Calu3 (cell line): ENCODE results near the gene FOXN4. TPM values are rescaled to one million over a fixed set of nuclear protein-coding genes. Genes with fewer than 3 reads are reported as not detected.
"Not testable (repeated sequence)": the region's sequence is repeated elsewhere in the genome, so short reads cannot be mapped to it uniquely, and the experiment has no call there.

Source experiments
- BruUV-seq: library from RNA; stranded (reverse); fragments of 400-500 nt; replicated peaks from 2 replicates; lab custom pipeline; 2021; lab: Mats Ljungman, UMichigan
- CTCF ChIA-PET: fragments of 300-600 bp; sonication (Branson Sonifier 250); formaldehyde crosslinking; loops from one replicate; lab custom pipeline; 2022; ENCODE audit warnings: antibody characterized with exemption; lab: Charles Lee
- DNase-seq: peaks from one replicate; pipeline ENCODE4 v3.0.0; 2022
- H3K27ac Mint-ChIP-seq: one replicate; pipeline ENCODE4 v1.8.0; 2022; ENCODE audit warnings: mixed read lengths; ENCODE audit not compliant: unreplicated experiment
- H3K27me3 Mint-ChIP-seq: one replicate; pipeline ENCODE4 v1.8.0; 2022; ENCODE audit warnings: mixed read lengths; ENCODE audit not compliant: unreplicated experiment
- H3K36me3 Mint-ChIP-seq: one replicate; pipeline ENCODE4 v1.8.0; 2022; ENCODE audit warnings: mild to moderate bottlenecking, moderate library complexity, mixed read lengths; ENCODE audit not compliant: insufficient read depth, unreplicated experiment
- H3K4me1 Mint-ChIP-seq: one replicate; pipeline ENCODE4 v1.8.0; 2022; ENCODE audit warnings: mild to moderate bottlenecking, low read depth, mixed read lengths; ENCODE audit not compliant: unreplicated experiment
- H3K4me3 Mint-ChIP-seq: one replicate; pipeline ENCODE4 v1.8.0; 2022; ENCODE audit warnings: mild to moderate bottlenecking, low read depth, moderate library complexity, mixed read lengths; ENCODE audit not compliant: unreplicated experiment
- H3K9me3 Mint-ChIP-seq: one replicate; pipeline ENCODE4 v1.8.0; 2022; ENCODE audit warnings: low read depth, mixed read lengths; ENCODE audit not compliant: unreplicated experiment
- CTCF ChIP-seq: fragments of 200-600 bp; IDR thresholded peaks from one replicate; pipeline ENCODE4 v1.8.0; 2022; ENCODE audit warnings: antibody characterized with exemption; ENCODE audit not compliant: unreplicated experiment
- intact Hi-C: fragments of 100-400 bp; cut with micrococcal nuclease; formaldehyde crosslinking; loops from one replicate; pipeline ENCODE4 v1.10.0; 2022; ENCODE audit not compliant: unreplicated experiment
- total RNA-seq: library from RNA; stranded (reverse); gene quantifications from 2 replicates; pipeline ENCODE4 v1.2.3, GENCODE V29; 2022

The FOXN4 gene
- total RNA-seq, 1 experiment from 2014 or later = not detected

GRCh38 chr12:109330282-109331230 is 21.5 kb upstream of the FOXN4 start:
- H3K27me3 Mint-ChIP-seq = peaks cover 83% of the 10 kb centered on the region
- H3K4me3 Mint-ChIP-seq = no peak overlapping the region
- TF ChIP-seq CTCF = no peak
- no TSS peak for BruUV-seq
- no peaks in the 10 kb centered on the region for H3K9me3 Mint-ChIP-seq
- DNase-seq = no peak
- no peaks in the 10 kb centered on the region for H3K4me1 Mint-ChIP-seq
- H3K27ac Mint-ChIP-seq = no peak overlapping the region
- no peaks in the 10 kb centered on the region for H3K36me3 Mint-ChIP-seq
- intact Hi-C loops = no loop called here
- CTCF ChIA-PET = interaction anchor here (0.6 kb wide), 1 partner anchor 345 kb away, joined by 3 read pairs; no protein-coding TSS in a partner anchor

GRCh38 chr12:109329686-109330085 is 20.6 kb upstream of the FOXN4 start:
- BruUV-seq = no TSS peak
- H3K27me3 Mint-ChIP-seq = peaks cover 86% of the 10 kb centered on the region

GRCh38 chr12:109329003-109329402 is 19.9 kb upstream of the FOXN4 start:
- BruUV-seq = no TSS peak
- peaks cover 93% of the 10 kb centered on the region for H3K27me3 Mint-ChIP-seq
- CTCF ChIA-PET = interaction anchor here (1.6 kb wide), 1 partner anchor 11 kb away, joined by 4 read pairs; no protein-coding TSS in a partner anchor
- H3K4me3 Mint-ChIP-seq = no peak overlapping the region
- no peak for TF ChIP-seq CTCF
- DNase-seq = no peak
- no peaks in the 10 kb centered on the region for H3K36me3 Mint-ChIP-seq
- H3K4me1 Mint-ChIP-seq = no peaks in the 10 kb centered on the region
- intact Hi-C loops = no loop called here
- H3K27ac Mint-ChIP-seq = no peak overlapping the region
- no peaks in the 10 kb centered on the region for H3K9me3 Mint-ChIP-seq

More at GRCh38 chr12:109329686-109330085, 20.6 kb upstream of the FOXN4 start:
- CTCF ChIA-PET = interaction anchor here (1.6 kb wide), 1 partner anchor 12 kb away, joined by 4 read pairs; no protein-coding TSS in a partner anchor
- Mint-ChIP-seq H3K4me3 (no peak overlapping the region), H3K27ac (no peak overlapping the region), H3K4me1 (no peaks in the 10 kb centered on the region), H3K36me3 (no peaks in the 10 kb centered on the region), H3K9me3 (no peaks in the 10 kb centered on the region)
- TF ChIP-seq CTCF = no peak
- intact Hi-C loops = no loop called here
- no peak for DNase-seq

- H3K27ac Mint-ChIP-seq = not testable (repeated sequence)
These were observed 12.2 kb upstream of the FOXN4 start for GRCh38 chr12:109321294-109321693.

More at GRCh38 chr12:109321294-109321693, 12.2 kb upstream of the FOXN4 start:
- H3K4me1 Mint-ChIP-seq, intact Hi-C loops, CTCF ChIA-PET, H3K4me3 Mint-ChIP-seq, DNase-seq, BruUV-seq, H3K9me3 Mint-ChIP-seq, H3K36me3 Mint-ChIP-seq: not testable (repeated sequence)
- H3K27me3 Mint-ChIP-seq = peaks cover 87% of the 10 kb centered on the region
